Body of pancreas (tissue), 4 donors: ENCODE results near the gene C3orf20. TPM values are rescaled to one million over a fixed set of nuclear protein-coding genes. Genes with fewer than 3 reads are reported as not detected.

Source experiments
- ATAC-seq: fragments of 150-250 bp; one replicate; pipeline ENCODE4 v1.9.1; 2016
- DNase-seq, 4 donors: peaks; one replicate each; pipeline ENCODE4 v3.0.0-alpha.2; 2019
- H3K27ac ChIP-seq, 4 donors: fragments of 200-600 bp; sonication (generic); 1 replicate in 3 of 4; 2 replicates in 1 of 4; pipeline versions ENCODE4 v1.5.1 to v1.6.1; 2016 to 2019; ENCODE audit warnings: mild to moderate bottlenecking in 1 of 4, mixed read lengths in 1 of 4, moderate library complexity in 1 of 4
- H3K27me3 ChIP-seq, 2 donors: fragments of 200-600 bp; sonication (generic); one replicate each; pipeline ENCODE4 v1.6.0; 2016; ENCODE audit warnings: mild to moderate bottlenecking in 1 of 2
- H3K36me3 ChIP-seq, 2 donors: fragments of 200-600 bp; sonication (generic); replicated peaks in 1 of 2; 2 replicates each; pipeline ENCODE4 v1.5.1; 2016; ENCODE audit warnings: low read depth in 2 of 2; ENCODE audit not compliant: insufficient read depth in 1 of 2
- H3K4me1 ChIP-seq: fragments of 200-600 bp; sonication (generic); one replicate; pipeline ENCODE4 v1.6.0; 2016
- H3K4me3 ChIP-seq, 2 donors: fragments of 200-600 bp; sonication (generic); 1 replicate in 1 of 2; 2 replicates in 1 of 2; pipeline ENCODE4 v1.5.1; 2016 to 2019
- H3K9me3 ChIP-seq, 3 donors: fragments of 200-600 bp; sonication (generic); 1 replicate in 2 of 3; 2 replicates in 1 of 3; pipeline ENCODE4 v1.5.1; 2016
- POLR2A ChIP-seq, 3 donors: fragments of 450-650 bp; IDR thresholded peaks; one replicate each; pipeline ENCODE4 v1.6.1; 2016; ENCODE audit warnings: antibody characterized with exemption in 3 of 3, mild to moderate bottlenecking in 2 of 3
- WGBS, 2 donors: methylation state at CpG; one replicate each; pipeline ENCODE4 v1.1.5; 2017; 5-methylcytosine and 5-hydroxymethylcytosine counted together
- intact Hi-C: fragments of 100-400 bp; cut with DNase I; formaldehyde crosslinking; loops from one replicate; pipeline ENCODE4 v1.15.1; 2023
- total RNA-seq, 2 donors: library from RNA; depleted of rRNA; stranded (reverse); fragments of >200 nt; gene quantifications; one replicate each; pipeline ENCODE4 v1.1.0, GENCODE V29; 2016
- TF ChIP-seq, protein P1 (sequence below), 7 experiments: fragments of 450-650 bp in 4 of 7; fragments of 200-600 bp in 3 of 7; sonication (generic) in 3 of 7; IDR thresholded peaks; one replicate each; pipeline ENCODE4 v1.5.1; 2016 to 2019; ENCODE audit warnings: antibody characterized with exemption in 7 of 7

C3orf20 gene
- total RNA-seq, 2 donors from 2014 or later, result not detected

DNA sequence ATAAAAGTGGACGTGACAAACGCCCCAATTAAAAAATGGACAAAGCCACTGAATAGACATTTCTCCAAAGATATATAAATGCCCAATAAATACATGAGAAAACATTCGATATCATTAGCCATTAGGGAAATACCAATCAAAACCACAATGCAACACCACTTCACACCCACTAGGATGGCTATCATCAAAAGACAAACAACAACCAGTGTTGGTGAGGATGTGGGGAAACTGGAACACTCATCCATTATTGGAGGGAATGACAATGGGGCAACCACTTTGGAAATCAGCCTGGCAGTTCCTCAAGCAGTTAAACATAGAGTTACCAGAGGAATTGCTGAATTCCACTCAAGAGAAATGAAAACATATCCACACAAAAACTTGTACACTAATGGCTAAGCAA lies 111.4 kb downstream of the C3orf20 start:
- H3K4me3 ChIP-seq, result no peak overlapping the region
- H3K27me3 ChIP-seq, result no peaks in the 10 kb centered on the region
- WGBS, 2 donors, result 73 to 77% methylated on average over 3 of the region's 3 CpGs
- ATAC-seq (no peak), DNase-seq (no peak)
- no peaks in the 10 kb centered on the region for H3K9me3 ChIP-seq
- H3K36me3 ChIP-seq, result no peaks in the 10 kb centered on the region
- TF ChIP-seq, protein P1, sequence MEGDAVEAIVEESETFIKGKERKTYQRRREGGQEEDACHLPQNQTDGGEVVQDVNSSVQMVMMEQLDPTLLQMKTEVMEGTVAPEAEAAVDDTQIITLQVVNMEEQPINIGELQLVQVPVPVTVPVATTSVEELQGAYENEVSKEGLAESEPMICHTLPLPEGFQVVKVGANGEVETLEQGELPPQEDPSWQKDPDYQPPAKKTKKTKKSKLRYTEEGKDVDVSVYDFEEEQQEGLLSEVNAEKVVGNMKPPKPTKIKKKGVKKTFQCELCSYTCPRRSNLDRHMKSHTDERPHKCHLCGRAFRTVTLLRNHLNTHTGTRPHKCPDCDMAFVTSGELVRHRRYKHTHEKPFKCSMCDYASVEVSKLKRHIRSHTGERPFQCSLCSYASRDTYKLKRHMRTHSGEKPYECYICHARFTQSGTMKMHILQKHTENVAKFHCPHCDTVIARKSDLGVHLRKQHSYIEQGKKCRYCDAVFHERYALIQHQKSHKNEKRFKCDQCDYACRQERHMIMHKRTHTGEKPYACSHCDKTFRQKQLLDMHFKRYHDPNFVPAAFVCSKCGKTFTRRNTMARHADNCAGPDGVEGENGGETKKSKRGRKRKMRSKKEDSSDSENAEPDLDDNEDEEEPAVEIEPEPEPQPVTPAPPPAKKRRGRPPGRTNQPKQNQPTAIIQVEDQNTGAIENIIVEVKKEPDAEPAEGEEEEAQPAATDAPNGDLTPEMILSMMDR (IDR thresholded peaks at IDR 0.05), result no peak
- TF ChIP-seq POLR2A (IDR thresholded peaks at IDR 0.05), result no peak
- no peaks in the 10 kb centered on the region for H3K4me1 ChIP-seq
- no peak overlapping the region for H3K27ac ChIP-seq
- intact Hi-C loops, result no loop called here

- ATAC-seq (peak; percentile 38), DNase-seq (peak in 1 of 4 donors; percentile 11)
- H3K27ac ChIP-seq, result peak overlapping the region in 1 of 4 donors; percentile 34
- no peaks in the 10 kb centered on the region for H3K36me3 ChIP-seq
- H3K4me1 ChIP-seq, result no peaks in the 10 kb centered on the region
- no peaks in the 10 kb centered on the region for H3K27me3 ChIP-seq
- TF ChIP-seq, protein P1 (IDR thresholded peaks at IDR 0.05), result no peak
- TF ChIP-seq POLR2A (IDR thresholded peaks at IDR 0.05), result no peak
- H3K9me3 ChIP-seq, result no peaks in the 10 kb centered on the region
- no peak overlapping the region for H3K4me3 ChIP-seq
- intact Hi-C loops, result no loop called here
- 13 to 33% methylated on average over 7 of the region's 7 CpGs for WGBS, 2 donors
These were observed 112.7 kb downstream of the C3orf20 start for GRCh38 chr3:14787630-14788029.

DNA sequence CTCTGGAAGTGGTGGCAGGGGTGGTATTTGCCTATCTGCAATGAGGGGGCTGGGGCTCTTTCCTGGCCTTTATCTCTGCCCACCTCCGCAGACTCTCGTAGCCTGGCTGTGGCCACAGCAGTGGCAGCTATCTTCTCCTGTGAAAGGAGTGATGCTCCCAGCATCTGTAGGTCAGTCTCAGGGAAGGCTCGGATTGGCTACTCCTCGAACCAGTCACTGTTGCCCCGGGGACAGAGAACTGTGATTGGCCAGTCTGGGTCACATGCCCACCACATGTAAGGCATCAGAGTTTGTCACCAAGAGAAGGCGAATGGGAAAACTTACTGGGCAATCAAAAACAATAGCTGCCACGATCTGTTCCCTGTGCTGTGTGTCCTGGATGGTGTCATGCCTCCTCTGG lies 113.7 kb downstream of the C3orf20 start:
- no peaks in the 10 kb centered on the region for H3K27me3 ChIP-seq

DNA sequence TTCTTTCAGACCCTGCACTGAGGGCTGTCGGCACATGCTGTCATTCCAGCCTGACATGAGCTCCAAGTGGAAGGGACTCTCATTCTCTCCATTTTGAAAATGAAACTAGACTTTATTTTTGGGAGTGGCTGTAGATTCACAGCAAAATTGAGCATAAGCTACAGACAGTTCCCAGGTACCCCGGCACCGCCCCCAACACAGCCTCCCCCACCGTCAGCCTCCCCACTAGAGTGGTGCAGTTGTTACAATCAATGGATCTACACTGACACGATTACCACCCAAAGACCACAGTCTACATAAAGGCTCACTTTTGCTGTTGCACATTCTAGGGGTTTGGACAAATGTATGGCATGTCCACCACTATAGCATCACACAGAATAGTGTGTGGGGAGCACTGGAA lies 114.3 kb downstream of the C3orf20 start:
- H3K27ac ChIP-seq, result no peak overlapping the region
- no peaks in the 10 kb centered on the region for H3K36me3 ChIP-seq
- no peaks in the 10 kb centered on the region for H3K4me1 ChIP-seq
- TF ChIP-seq, protein P1 (IDR thresholded peaks at IDR 0.05), result no peak
- no peak for TF ChIP-seq POLR2A (IDR thresholded peaks at IDR 0.05)
- intact Hi-C loops, result no loop called here
- 44 to 54% methylated on average over 5 of the region's 5 CpGs for WGBS, 2 donors
- H3K27me3 ChIP-seq, result no peaks in the 10 kb centered on the region
- H3K4me3 ChIP-seq, result no peak overlapping the region
- H3K9me3 ChIP-seq, result no peaks in the 10 kb centered on the region
- ATAC-seq, result no peak
- peak in 1 of 4 donors; percentile 1 for DNase-seq

More for the DNA sequence above, 113.7 kb downstream of the C3orf20 start:
- WGBS, 2 donors, result 76 to 84% methylated on average over 6 to 7 of the region's 7 CpGs
- no peak overlapping the region for H3K4me3 ChIP-seq
- H3K36me3 ChIP-seq, result no peaks in the 10 kb centered on the region
- DNase-seq (peak in 1 of 4 donors; percentile 2), ATAC-seq (no peak)
- intact Hi-C loops, result no loop called here
- no peaks in the 10 kb centered on the region for H3K9me3 ChIP-seq
- TF ChIP-seq POLR2A (IDR thresholded peaks at IDR 0.05), result no peak
- TF ChIP-seq, protein P1 (IDR thresholded peaks at IDR 0.05), result no peak
- H3K27ac ChIP-seq, result no peak overlapping the region
- H3K4me1 ChIP-seq, result no peaks in the 10 kb centered on the region

GRCh38 chr3:14789640-14790285 lies 114.8 kb downstream of the C3orf20 start:
- Histone ChIP-seq H3K9me3 (no peaks in the 10 kb centered on the region), H3K27ac (no peak overlapping the region), H3K36me3 (no peaks in the 10 kb centered on the region), H3K27me3 (no peaks in the 10 kb centered on the region), H3K4me3 (no peak overlapping the region), H3K4me1 (no peaks in the 10 kb centered on the region)
- ATAC-seq (no peak), DNase-seq (no peak)
- WGBS, 2 donors, result 47 to 54% methylated on average over 10 of the region's 10 CpGs
- no peak for TF ChIP-seq POLR2A (IDR thresholded peaks at IDR 0.05)
- TF ChIP-seq, protein P1 (IDR thresholded peaks at IDR 0.05), result no peak
- intact Hi-C loops, result no loop called here
